Stimulated activated naive CD4-positive, alpha-beta T cell (primary cell): ENCODE data around the gene CDH4.
"Not testable (repeated sequence)": the region's sequence is repeated elsewhere in the genome, so short reads cannot be mapped to it uniquely, and the experiment has no call there.

Experiments used
- DNase-seq, 6 experiments: peaks; one replicate each; lab custom pipeline; 2025; lab: John Stamatoyannopoulos, UW

CDH4 gene

DNA sequence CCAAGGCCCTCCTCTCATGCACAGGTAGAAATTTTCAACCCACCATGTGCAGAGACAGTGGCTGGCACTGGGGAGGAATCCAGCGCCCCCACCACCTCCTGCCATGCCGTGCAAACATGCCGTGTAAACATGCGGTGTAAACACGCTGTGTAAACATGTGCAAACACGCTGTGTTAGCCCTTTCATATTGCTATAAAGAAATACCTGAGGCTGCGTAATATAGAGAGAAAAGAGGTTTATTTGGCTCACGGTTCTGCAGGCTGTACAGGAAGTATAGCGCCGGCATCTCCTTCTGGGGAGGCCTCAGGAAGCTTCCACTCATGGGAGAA lies 595.3 kb downstream of the CDH4 start:
- no peak for DNase-seq

DNA sequence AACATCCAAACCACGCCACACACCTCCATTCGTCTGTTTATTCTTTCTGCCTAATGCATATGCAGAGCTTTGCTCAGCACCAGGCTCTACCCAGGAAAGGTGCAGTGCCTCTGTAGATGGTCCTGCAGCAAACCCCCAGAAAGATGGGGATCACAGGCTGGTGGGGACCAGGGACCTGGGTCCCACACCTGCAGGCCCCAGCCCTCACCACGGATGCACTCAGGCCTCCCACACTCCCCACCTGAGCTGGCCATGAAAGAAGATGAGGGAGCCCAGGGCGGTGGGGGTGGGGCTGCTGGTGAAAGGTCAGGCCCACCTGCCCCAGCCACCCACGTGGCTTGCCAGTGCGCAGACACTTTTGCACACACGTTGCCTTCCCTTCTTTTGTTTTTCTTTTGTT lies 595.9 kb downstream of the CDH4 start:
- DNase-seq, result no peak

DNA sequence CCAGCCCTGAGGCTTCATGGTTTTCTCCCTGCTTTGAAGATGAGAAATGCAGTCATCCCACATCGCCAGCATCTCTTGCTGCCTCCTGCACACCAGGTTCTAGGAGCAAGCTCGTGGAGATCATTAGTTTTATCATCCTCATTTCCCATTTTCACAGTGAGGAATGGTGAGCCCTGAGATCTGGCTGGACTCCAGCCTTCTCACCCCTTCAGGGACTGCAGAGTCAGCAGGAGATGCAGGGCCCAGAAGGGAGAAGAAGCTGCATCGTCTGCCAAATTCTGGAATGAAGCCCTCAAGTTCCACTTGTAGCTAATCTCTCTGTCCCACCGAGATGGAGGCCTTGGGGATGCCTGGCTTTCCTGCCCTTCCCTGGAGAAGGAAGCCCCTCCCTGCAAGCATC lies 596.8 kb downstream of the CDH4 start:
- DNase-seq, result no peak

DNA sequence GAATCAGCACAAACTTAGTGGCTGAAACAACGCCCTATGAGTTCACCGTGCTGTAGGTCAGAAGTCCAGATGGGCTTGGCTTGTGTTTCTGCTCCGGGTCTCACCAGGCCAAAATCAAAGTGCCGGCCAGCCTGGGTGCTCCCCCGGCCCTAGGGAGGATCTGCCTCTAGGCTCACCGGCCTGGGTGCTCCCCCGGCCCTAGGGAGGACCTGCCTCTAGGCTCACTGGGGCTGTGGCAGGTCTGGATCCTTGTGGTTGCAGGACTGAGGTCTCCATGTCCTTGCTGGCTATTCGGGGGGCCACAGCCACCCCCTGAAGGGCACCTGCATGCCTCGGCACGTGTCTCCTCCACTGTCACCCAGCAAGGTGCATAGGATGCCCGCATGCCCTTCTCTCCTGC lies 597.3 kb downstream of the CDH4 start:
- no peak for DNase-seq

DNA sequence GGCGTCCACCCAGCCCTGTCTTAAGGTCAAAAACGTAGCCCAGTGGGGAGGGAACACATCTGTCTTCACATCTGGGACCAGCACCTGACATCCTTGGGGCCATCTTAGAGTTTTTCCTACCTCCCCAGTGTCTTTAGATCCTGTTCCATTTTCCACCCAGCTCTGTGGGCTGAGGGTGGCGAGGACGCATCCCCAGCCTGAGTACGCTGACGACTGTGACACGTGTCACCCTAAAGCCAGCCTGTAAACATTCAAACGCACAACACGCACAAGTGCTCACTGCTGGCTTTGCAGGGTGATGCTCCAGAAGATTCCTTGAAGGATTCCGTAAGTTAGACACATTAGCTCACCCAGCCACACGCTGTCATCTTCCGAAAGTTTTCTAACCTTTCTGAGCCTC lies 597.8 kb downstream of the CDH4 start:
- no peak for DNase-seq

DNA sequence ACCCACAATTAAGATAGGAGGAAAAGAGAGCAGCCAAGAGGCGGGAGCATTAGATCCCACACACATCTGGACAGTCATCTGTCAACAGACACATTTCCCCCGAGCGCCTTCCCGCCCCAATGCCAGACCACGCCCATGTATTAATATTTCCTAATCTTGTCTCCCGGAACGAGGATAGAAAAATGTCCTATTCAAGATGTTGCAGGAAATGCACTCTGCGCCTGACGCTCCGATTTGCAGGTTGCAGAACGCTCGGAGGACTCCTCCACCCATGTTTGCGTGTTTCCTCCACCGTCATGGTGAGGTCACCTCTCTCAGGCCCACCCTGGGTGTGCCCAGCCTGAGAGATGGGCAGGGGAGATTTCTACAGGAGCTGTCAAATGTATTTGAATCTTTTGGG lies 598.4 kb downstream of the CDH4 start:
- DNase-seq, result no peak

DNA sequence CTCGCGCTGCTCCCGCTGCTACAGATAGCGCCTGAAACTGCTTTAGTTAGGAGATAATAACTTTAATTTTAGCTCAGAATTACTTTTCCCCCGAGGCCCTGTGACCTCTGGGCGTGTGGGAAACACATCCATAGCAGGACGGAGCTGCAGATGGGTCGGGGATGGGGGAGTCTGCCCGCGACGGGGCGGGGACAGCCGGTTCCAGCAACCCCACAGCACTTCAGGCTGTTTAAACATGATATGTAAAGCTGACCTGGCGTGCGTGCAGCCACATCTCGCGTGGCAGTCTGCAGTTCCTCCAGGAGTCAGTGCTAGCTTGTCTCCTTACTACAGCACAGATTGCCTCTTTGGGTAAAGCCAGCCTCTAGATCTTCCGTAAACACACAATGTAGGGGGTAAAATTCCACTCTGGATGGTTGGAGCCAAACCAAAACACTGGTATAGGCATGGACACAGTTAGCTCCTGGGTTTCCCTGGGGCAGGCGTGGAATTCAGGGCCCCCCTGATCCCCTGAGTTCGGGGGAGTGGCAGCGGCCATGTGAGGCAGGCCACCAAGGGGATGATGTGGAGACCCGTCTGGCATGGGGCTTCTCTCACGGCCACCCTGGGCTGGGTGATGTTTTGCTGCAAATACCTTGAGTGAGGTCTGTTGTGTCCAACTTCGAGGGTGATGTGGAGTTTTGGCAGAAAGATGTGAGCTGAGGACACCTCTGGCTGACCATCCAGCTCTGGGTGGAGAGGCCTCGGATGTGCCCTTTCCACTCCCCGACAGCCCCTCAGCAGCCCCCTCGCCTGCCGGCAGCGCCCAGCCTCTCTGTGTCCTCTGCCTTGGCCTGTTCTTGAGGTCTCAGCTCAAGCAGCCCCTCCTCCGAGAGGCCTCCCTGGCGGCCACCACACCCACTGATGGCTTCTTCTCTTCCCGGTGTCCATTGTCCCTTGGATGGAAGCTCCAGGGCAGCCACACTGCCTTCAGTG lies 599.2 kb downstream of the CDH4 start:
- DNase-seq, result no peak

DNA sequence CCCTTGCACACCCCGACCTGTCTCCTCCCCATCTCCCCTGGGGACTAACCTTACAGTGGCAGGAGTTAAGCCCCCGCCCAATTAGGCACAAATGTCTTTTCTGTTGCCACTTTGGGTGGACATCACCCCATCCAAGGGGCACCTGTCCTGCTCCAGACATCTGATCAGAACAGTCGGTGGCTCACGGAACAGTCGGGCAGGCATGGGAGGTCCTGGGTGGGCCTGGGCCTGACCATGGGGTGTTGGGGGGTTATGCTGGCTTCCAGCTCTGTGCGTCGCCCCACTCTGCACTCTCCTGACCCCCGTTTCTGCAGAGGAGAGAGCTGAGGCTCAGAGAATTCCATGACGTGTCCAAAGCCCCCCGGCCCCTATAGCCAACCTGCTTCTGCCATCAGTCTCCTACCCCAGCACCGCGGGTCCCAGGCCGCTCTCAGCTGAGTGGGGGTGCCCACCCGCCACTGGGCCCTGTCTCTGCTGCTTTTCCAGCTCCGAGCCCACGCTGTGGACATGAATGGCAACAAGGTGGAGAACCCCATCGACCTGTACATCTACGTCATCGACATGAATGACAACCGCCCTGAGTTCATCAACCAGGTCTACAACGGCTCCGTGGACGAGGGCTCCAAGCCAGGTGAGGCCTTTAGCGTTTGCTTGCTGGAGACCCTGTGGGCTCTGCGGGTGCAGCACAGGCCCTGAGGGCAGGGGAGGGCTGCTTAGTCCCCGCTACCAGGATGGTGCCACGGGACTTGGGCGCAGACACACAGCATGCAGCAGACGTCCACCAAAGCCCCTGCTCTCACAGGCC lies 600.4 kb downstream of the CDH4 start:
- no peak for DNase-seq

DNA sequence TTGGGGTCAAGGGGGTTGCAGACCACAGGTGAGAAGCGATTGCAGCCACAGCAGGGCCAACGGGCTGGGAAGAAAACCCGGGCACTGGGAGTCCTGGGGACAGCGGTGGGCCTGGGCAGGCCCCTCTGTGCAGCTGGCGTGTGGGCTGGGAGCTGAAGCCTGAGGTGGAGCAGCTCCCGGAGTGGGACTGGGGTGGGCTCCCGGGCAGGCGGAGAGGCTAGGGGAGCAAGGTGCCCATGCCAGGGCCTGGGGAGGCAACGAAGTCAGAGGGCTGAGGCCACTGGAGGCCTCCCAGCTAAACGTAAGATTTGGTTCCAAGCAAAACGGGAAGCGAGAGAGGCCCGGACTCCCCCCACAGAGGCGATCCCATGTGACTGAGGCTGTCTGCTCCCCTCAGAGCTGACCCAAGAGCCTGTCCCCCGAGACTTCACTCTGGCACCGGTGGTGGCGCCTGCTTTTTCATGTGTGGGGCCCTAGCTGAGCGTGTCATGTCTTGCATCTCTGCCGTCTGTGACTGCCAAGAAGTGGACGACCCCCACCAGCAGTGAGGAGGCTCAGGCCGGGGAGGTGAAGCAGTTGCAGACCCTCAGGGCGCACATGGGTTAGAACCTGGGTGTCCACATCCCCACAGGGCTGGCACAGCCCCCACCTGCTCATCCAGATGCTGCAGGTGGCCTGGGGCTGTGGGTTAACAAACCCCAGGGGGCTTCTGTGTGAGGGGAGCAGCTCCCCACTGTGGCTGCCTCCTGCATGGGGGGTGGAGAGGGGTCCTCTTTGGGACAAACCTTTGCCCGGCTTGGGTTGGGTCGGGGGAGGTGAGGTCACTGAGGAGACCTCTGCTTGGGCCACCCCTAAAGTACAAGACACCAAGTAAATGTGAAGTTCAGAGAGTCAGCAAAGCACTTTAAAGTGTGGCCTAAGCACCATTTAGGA lies 601.3 kb downstream of the CDH4 start:
- DNase-seq, result no peak

DNA sequence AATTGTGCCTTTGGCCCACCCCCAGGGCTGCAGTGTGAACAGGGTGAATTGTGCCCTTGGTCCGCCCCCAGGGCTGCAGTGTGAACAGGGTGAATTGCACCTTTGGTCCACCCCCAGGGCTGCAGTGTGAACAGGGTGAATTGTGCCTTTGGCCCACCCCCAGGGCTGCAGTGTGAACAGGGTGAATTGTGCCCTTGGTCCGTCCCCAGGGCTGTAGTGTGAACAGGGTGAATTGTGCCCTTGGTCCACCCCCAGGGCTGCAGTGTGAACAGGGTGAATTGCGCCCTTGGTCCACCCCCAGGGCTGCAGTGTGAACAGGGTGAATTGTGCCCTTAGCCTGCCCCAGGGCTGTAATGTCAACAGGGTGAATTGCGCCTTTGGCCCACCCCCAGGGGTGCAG lies 602.5 kb downstream of the CDH4 start:
- DNase-seq, result not testable (repeated sequence)

DNA sequence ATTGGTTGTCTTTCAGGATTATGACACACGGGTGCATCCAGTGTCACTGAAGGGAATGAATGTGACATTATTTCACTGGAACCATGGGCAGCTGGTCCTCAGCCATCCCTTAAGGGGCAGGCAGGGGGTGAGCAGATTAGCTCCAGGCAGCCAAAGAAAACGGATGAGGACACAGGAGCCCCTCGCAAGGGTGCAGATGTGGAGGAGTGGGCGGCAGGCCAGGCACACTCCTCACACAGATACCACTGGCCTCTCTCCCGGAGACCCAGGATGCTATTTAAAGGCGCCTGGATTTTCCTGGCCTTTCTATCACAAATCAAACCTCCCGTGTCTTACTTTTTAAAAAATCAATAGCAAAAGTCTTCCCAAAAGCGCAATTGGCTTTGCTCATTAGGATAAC lies 603.2 kb downstream of the CDH4 start:
- DNase-seq, result no peak

DNA sequence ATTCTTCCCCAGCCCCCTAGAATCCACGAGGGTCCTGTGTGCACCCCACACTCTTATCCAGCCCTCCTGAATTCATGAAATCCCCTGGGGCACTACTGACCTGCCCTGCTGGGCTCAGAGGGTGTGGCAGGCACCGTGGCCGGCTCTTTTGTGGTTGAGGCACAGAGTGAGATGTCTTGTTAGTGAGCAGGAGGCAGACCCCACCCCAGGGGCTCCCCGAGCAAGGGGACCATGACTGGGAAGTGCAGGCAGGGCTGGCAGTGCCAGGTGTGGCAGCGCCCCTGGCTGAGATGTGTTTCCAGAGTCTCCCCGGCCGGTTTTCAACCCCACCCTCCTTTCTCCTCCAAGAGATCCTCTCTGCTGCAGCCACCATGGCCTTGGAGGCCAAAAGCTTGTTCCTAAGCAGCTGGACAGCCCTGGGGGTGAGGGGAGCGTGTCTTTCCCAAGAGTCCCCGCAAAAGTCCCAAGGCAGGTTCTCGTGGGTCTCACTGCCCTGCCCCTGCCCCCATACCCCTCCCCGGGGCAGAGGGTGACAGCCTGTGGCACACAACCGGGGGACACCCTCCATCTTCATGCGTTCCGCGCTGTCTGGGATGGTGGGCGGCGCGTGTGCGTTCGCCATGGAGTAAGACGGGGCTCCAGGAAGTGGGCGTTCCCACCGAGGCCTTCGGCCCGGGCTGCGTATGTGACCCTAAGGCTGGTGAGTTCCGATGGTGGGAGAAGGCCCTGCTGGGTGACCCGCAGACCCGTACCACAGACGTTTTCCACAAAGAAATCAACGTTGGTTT lies 604.8 kb downstream of the CDH4 start:
- no peak for DNase-seq

DNA sequence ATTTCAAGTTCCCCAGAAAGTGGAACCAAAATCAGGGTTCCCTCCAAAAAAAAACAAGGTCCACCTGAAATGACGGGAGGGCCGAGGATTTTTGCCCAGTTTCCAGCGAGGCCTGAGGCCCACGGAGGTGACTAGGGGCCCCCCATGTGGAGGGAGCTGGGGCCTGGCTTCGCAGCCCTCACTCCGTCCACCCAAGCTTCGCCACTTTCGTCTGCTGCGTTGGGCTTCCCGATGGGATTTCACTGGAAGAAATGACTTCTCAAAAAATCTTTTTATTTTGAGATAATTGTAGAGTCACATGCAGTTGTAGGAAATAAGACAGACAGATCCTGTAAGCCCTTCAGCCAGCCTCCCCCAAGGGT lies 605.3 kb downstream of the CDH4 start:
- DNase-seq, result no peak

DNA sequence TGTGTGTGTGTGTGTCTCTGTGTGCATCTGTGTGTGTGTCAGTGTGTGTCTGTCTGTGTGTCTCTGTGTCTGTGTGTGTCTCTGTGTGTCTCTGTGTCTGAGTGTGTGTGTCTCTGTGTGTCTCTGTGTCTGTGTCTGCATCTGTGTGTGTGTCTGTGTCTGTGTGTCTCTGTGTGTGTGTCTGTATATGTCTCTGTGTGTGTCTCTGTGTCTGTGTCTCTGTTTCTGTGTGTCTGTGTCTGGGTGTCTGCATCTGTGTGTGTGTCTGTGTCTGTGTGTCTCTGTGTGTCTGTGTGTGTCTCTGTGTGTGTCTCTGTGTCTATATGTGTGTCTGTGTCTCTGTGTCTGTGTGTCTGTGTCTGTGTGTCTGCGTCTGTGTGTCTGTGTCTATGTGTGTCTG lies 605.8 kb downstream of the CDH4 start:
- no peak for DNase-seq

DNA sequence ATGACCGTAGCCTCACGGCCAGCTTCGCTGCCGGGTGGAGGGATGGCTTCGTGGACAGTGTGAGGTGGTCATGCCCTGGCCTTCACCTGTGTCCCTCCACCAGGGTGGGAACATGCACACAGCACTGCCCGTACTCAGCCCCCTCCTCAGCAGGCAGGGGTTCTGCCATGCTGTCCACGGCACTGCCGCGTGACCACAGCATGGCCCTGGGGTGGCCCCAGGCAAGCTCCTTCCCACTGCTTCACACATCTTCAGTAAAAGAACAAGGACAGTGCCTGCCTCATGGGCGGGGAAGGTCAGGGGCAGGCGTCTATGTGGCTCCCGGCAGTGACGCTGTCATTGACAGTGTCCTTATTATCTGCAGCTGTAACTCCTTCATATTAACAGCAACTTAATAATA lies 607.7 kb downstream of the CDH4 start:
- DNase-seq, result no peak

DNA sequence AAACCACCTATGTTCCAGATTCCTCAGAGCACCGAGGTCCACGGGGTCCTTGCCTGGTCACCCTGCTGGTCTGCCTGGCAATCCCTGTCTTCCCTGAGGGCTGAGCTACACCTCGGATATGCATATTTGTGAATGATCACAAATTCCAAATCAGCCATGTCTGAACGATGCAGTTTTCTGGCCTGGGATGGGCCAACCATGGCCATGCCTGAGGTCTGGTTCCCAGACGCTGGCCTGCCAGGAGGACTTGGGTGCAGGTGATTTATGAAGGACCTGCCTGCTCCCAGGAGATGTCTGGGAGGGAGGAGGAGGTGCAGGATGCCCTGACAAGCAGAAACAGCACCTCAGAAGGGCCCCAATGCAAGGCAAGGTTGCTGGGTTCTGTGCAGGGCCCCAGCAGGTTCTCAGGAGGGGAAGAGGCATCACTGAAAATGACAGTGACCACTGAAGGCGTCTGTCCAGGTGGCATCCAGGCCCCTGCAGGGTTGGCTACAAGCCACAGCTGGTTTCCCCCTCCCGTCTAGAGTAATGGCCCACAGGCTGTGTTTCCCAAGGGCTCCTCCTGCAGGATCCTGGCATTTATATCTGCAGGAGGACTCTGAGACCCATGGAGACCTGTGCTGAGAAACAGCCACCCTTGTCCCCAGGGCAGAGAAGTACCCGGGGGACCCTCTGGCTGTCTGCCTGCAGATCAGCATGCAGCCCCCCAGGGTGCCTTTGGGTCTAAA lies 608.4 kb downstream of the CDH4 start:
- DNase-seq, result no peak

DNA sequence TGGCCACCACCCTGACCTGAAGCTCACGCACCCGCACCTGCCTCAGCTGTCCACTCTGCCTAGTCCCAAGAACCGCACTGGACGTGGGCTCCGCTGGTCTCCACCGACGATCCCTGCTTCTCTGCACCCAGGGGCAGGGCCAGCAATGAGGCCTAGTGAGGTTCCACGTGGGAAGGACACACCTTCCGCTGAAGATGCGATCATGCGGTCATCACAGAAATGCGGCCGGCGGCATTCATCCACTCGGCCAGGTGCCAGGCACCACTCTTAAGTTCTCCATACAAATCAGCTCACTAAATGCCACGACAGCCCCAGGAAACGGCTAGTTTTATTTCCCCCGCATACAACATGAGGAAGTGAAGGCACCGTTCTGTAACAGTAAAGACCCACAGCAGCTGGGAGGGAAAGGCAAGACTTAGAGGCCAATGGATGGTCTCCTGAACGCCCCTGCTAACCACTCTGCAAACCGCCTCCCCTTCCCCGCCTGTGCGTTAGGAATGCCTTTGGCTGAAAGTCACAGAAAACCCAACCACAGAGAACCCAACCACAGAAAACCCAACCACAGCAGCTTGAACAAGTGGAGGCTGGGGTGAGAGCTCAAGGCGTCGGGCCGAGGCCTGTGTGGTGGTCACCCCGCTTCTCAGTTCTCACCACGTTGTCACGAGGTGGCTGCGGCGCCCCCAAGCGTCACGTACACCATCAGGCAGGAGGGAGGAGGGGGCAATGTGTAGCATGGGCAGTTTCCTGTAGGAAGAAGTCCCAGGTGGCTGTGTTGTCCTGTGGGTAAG lies 609.2 kb downstream of the CDH4 start:
- DNase-seq, result no peak

DNA sequence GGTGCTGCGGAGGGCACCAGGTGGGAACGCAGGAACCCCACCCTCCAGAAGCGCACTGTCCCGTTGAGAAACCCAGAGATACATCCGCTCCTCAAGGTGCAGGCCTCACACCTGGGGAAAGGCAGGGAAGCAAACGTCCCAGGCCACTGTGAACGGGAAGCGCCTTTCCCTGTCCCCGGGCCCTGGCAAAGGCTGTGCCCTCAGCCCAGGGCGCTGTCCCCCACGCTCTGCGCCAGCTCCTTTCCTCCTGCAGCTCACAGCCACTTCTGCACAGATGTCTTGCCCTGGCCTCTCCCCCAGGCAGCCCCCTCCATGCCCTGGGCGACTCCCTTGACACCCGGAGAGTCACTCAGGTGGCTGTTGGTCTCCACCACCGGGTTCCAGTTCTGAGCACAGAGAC lies 609.8 kb downstream of the CDH4 start:
- DNase-seq, result no peak

DNA sequence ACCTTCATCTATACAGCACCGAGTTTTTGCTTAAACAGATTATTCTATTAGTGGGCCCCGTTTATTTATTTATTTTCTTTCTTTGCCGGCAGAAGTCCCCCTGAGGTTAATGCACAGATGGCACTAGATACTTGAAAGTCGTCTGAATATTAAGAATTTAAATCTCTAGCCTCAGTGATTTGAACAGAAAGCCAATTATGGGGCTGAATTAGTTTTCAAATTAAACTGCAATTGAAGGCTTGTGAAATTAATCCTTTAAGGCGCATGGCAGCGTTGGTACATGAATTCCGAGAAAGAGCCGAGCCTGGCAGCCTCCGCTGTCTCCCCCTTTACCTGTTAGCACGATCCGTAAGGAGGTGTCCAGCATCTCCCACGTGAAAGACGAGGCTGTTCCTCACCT lies 610.8 kb downstream of the CDH4 start:
- no peak for DNase-seq

DNA sequence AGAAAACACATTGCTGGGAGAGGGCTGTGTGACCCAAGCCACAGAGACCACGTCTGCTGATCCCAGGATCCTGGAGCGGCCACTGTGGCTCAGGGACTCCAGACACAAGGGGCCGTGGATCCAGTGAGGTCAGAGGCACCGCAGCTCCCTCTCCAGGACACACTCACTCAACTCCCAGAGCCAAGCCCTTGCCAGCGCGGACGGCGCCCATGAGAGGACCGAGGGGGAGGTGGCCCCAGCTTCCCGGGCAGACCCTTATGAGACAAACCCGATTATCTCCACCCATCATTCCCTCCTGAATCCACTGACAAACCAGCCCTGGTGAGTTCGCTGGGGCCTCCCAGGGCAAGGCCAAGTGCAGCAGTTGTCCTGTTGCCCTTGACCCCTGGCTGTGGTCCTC lies 612.4 kb downstream of the CDH4 start:
- DNase-seq, result no peak
